Colonic mucosa (tissue), 4 donors: ENCODE results near the gene HEPHL1. TPM values are rescaled to one million over a fixed set of nuclear protein-coding genes. Genes with fewer than 3 reads are reported as not detected.

Source experiments
- DNase-seq: peaks from one replicate; pipeline ENCODE4 v3.0.0-alpha.2; 2020
- H3K27ac ChIP-seq: fragments of 200-600 bp; one replicate; pipeline ENCODE4 v1.8.0; 2021
- H3K27me3 ChIP-seq: fragments of 200-600 bp; one replicate; pipeline ENCODE4 v1.8.0; 2021
- H3K36me3 ChIP-seq: fragments of 200-600 bp; one replicate; pipeline ENCODE4 v1.8.0; 2021
- H3K4me1 ChIP-seq: fragments of 200-600 bp; one replicate; pipeline ENCODE4 v1.8.0; 2021; ENCODE audit warnings: mild to moderate bottlenecking
- H3K4me3 ChIP-seq: fragments of 200-600 bp; one replicate; pipeline ENCODE4 v1.8.0; 2021
- H3K9ac ChIP-seq, 2 donors: one replicate each; pipeline ENCODE4 v1.7.0; 2013; ENCODE audit warnings: control low read depth in 2 of 2, low read depth in 2 of 2, low read length in 2 of 2
- H3K9me3 ChIP-seq: fragments of 200-600 bp; one replicate; pipeline ENCODE4 v1.8.0; 2021
- CTCF ChIP-seq: fragments of 200-600 bp; IDR thresholded peaks from one replicate; pipeline ENCODE4 v1.8.0; 2022; ENCODE audit warnings: antibody characterized with exemption, mild to moderate bottlenecking
- intact Hi-C: fragments of 100-400 bp; cut with DNase I; formaldehyde crosslinking; loops from one replicate; pipeline ENCODE4 v1.14.1; 2022
- total RNA-seq, 2 donors: library from RNA; stranded (reverse); fragmentation: NEBNext Ultra II Directional in 1 of 2; extraction: Animal tissue kit (Norgen Biotek cat#: 25700) in 1 of 2; gene quantifications; one replicate each; pipeline ENCODE4 v1.2.1, GENCODE V29; 2021
- donor health status: healthy.
- donor health status: DM: no; HTN: no; CAD: no.
- donor health status: DM: no; HTN: no; CAD: no.

HEPHL1 gene
- total RNA-seq, 2 donors from 2014 or later: not detected

DNA sequence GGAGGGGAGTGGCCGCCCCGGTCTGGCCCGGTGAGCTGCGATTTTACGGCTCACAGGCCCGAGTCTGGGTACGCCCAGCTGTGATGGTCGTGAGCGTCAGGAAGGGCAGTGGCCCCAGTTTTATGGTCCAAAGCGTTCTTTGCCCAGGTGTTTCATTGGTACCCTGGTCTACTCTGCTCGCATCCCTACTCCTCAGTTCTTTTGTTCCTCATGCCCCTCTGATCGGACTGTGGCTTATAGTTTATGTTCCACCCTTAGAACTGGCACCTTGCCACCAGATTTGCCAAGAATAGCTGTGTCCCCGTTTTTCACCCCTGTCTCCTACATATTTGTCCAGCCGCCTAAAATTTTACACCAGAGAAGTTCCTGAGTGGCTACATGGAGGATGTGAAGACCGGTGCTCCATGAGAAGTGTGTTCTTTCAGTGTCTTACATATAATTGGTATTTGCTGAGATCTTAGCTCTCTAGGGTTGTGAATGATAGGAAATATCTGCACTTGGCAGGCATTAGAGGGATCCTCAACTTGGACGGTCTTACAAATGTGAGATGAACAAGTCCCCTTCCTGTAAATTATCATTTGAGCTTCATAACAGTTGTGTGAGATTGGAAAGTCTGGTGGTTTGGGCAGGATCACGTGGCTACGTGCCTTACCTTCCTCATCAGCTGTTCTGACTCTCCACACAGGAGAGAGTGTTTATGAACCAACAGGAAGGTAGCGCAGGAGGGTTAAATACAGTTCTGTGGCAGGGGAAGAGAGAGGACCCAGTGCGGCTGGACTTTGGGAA lies 108.6 kb downstream of the HEPHL1 start:
- H3K9me3 ChIP-seq: no peaks in the 10 kb centered on the region
- peak overlapping the region; percentile 69 for H3K4me3 ChIP-seq
- H3K36me3 ChIP-seq: no peaks in the 10 kb centered on the region
- peak overlapping the region; percentile 89 for H3K27ac ChIP-seq
- H3K9ac ChIP-seq: peak overlapping the region; percentile 63 to 89
- TF ChIP-seq CTCF: no peak
- peak; percentile 91 for DNase-seq
- H3K27me3 ChIP-seq: no peaks in the 10 kb centered on the region
- H3K4me1 ChIP-seq: no peaks in the 10 kb centered on the region
- intact Hi-C loops: no loop called here

DNA sequence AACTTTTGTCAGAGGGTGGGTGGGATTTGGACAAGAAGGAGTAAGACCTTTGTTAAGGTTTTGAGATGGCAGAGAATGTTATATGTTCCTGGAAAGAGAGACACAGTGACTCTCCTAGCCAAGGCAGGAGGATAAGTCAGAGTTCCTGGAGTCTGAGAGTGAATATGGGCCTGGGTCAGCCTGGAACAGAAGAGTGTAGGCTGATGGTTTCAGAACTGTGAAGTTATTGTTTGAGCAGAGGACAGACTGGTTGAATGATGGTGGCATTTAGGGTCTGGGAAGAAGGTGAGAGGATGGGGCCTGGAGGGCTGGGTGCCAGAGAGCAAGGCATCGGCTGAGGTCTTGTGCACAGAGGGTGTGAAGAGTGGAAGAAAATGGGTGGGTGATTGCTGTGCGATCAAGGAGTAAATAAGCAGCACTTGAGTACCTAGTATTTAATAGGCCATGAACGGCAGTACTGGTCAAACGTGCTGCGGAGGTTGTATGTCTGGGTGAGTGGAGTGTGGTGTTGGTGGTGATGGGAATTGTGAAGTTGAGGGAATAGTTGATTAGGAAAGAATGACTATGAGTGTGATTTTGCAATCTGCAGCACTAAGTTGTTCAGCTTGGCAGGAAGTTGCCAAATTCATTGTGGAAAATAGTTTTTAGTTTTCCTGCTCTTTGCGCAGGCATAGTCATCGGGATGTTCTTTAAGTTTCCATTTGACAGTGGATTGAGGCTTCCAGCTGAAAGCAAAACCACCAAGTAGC lies 109.3 kb downstream of the HEPHL1 start:
- Histone ChIP-seq H3K4me3 (peak overlapping the region; percentile 69), H3K9me3 (no peaks in the 10 kb centered on the region), H3K4me1 (no peaks in the 10 kb centered on the region), H3K9ac (peak overlapping the region in 1 of 2 donors; percentile 89), H3K27ac (peak overlapping the region; percentile 89), H3K36me3 (no peaks in the 10 kb centered on the region), H3K27me3 (no peaks in the 10 kb centered on the region)
- intact Hi-C loops: no loop called here
- no peak for TF ChIP-seq CTCF
- DNase-seq: no peak

- no peaks in the 10 kb centered on the region for H3K4me1 ChIP-seq
- no peaks in the 10 kb centered on the region for H3K36me3 ChIP-seq
- peak overlapping the region; percentile 89 for H3K27ac ChIP-seq
- peak overlapping the region in 1 of 2 donors; percentile 9 for H3K9ac ChIP-seq
- no peak for DNase-seq
- intact Hi-C loops: no loop called here
- no peak for TF ChIP-seq CTCF
- H3K27me3 ChIP-seq: no peaks in the 10 kb centered on the region
- H3K9me3 ChIP-seq: no peaks in the 10 kb centered on the region
- no peak overlapping the region for H3K4me3 ChIP-seq
These were observed 110.0 kb downstream of the HEPHL1 start for GRCh38 chr11:94131047-94131717.

DNA sequence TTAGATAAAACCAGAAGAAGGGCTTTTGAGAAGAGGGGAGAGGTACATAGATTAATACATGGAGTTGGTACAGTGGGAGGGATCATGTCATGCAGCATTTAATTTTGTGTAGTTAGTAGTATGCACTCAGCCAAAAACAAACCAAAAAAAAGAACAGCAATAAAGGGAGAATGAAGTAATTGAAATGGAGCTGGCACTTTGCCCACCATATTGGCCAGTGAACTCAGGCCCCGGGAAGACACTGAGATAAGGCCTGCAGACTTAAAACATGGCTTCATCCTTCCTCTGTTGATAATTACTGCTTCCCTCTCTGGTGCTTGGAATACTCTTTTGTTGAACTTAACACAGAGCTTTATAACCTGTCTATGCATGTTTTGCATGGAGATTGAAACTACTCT lies 110.6 kb downstream of the HEPHL1 start:
- H3K9me3 ChIP-seq: no peaks in the 10 kb centered on the region
- no peaks in the 10 kb centered on the region for H3K36me3 ChIP-seq
- H3K4me3 ChIP-seq: no peak overlapping the region
- intact Hi-C loops: no loop called here
- DNase-seq: no peak
- TF ChIP-seq CTCF: no peak
- no peaks in the 10 kb centered on the region for H3K27me3 ChIP-seq
- no peaks in the 10 kb centered on the region for H3K4me1 ChIP-seq
- H3K27ac ChIP-seq: peak overlapping the region; percentile 89
- no peak overlapping the region for H3K9ac ChIP-seq

GRCh38 chr11:94132152-94132558 lies 111.0 kb downstream of the HEPHL1 start:
- Histone ChIP-seq H3K4me3 (no peak overlapping the region), H3K9me3 (no peaks in the 10 kb centered on the region), H3K9ac (no peak overlapping the region), H3K36me3 (no peaks in the 10 kb centered on the region), H3K27me3 (no peaks in the 10 kb centered on the region), H3K4me1 (no peaks in the 10 kb centered on the region), H3K27ac (peak overlapping the region; percentile 21)
- no peak for DNase-seq
- intact Hi-C loops: no loop called here
- TF ChIP-seq CTCF: no peak
